Left ventricle myocardium inferior (tissue), 1 donor: ENCODE data around the gene CSDE1. TPM values are rescaled to one million over a fixed set of nuclear protein-coding genes. Genes with fewer than 3 reads are reported as not detected.

Experiments
- DNase-seq: peaks from one replicate; pipeline ENCODE4 v3.0.0-alpha.2; 2020
- H3K27ac ChIP-seq: fragments of 200-600 bp; replicated peaks from 2 replicates; pipeline ENCODE4 v1.8.0; 2021
- H3K27me3 ChIP-seq: fragments of 200-600 bp; 2 replicates; pipeline ENCODE4 v1.8.0; 2021; ENCODE audit warnings: low read depth
- H3K36me3 ChIP-seq: fragments of 200-600 bp; 2 replicates; pipeline ENCODE4 v1.8.0; 2021
- H3K4me1 ChIP-seq: fragments of 200-600 bp; 2 replicates; pipeline ENCODE4 v1.8.0; 2021
- H3K4me3 ChIP-seq: fragments of 200-600 bp; 2 replicates; pipeline ENCODE4 v1.8.0; 2021; ENCODE audit warnings: mild to moderate bottlenecking, moderate library complexity
- H3K9me3 ChIP-seq: fragments of 200-600 bp; replicated peaks from 2 replicates; pipeline ENCODE4 v1.8.0; 2021
- CTCF ChIP-seq: fragments of 200-600 bp; IDR thresholded peaks from 2 replicates; pipeline ENCODE4 v1.8.0; 2021; ENCODE audit warnings: antibody characterized with exemption, mild to moderate bottlenecking, borderline replicate concordance
- intact Hi-C: fragments of 100-400 bp; cut with micrococcal nuclease; formaldehyde crosslinking; loops from one replicate; pipeline ENCODE4 v1.11.0; 2022
- total RNA-seq: library from RNA; stranded (reverse); fragmentation: NEBNext Ultra II Directional; extraction: Animal tissue kit (Norgen Biotek cat#: 25700); gene quantifications from one replicate; pipeline ENCODE4 v1.2.1, GENCODE V29; 2021
- donor health status: DM: no; HTN: yes; CAD: no; lungs with severe emphysema.

Gene CSDE1
- total RNA-seq, 1 donor from 2014 or later: 910 TPM

GRCh38 chr1:114728553-114728952 lies 29.2 kb downstream of the CSDE1 start:
- H3K36me3 ChIP-seq: peaks cover 99% of the 10 kb centered on the region
- no peak for DNase-seq

GRCh38 chr1:114725230-114725629 lies 32.6 kb downstream of the CSDE1 start:
- intact Hi-C loops: no loop called here
- H3K4me3 ChIP-seq: no peak overlapping the region
- peaks cover 100% of the 10 kb centered on the region for H3K36me3 ChIP-seq
- no peak for TF ChIP-seq CTCF
- no peaks in the 10 kb centered on the region for H3K27me3 ChIP-seq
- no peak overlapping the region for H3K27ac ChIP-seq
- H3K9me3 ChIP-seq: no peaks in the 10 kb centered on the region
- no peak for DNase-seq
- H3K4me1 ChIP-seq: peaks cover 42% of the 10 kb centered on the region

More at GRCh38 chr1:114728553-114728952, 29.2 kb downstream of the CSDE1 start:
- H3K9me3 ChIP-seq: no peaks in the 10 kb centered on the region
- peaks cover 45% of the 10 kb centered on the region for H3K4me1 ChIP-seq
- no peaks in the 10 kb centered on the region for H3K27me3 ChIP-seq
- no peak for TF ChIP-seq CTCF
- no peak overlapping the region for H3K27ac ChIP-seq
- no peak overlapping the region for H3K4me3 ChIP-seq
- intact Hi-C loops: no loop called here

GRCh38 chr1:114723915-114724314 lies 33.9 kb downstream of the CSDE1 start:
- Histone ChIP-seq H3K9me3 (no peaks in the 10 kb centered on the region), H3K4me1 (peaks cover 33% of the 10 kb centered on the region), H3K36me3 (peaks cover 100% of the 10 kb centered on the region), H3K27me3 (no peaks in the 10 kb centered on the region), H3K4me3 (no peak overlapping the region), H3K27ac (peak overlapping the region; percentile 27)
- intact Hi-C loops: no loop called here
- DNase-seq: no peak
- TF ChIP-seq CTCF: no peak

GRCh38 chr1:114723457-114723856 lies 34.3 kb downstream of the CSDE1 start:
- no peak overlapping the region for H3K4me3 ChIP-seq
- peak overlapping the region; percentile 27 for H3K27ac ChIP-seq
- peaks cover 100% of the 10 kb centered on the region for H3K36me3 ChIP-seq
- no peaks in the 10 kb centered on the region for H3K9me3 ChIP-seq
- DNase-seq: no peak
- peaks cover 28% of the 10 kb centered on the region for H3K4me1 ChIP-seq
- TF ChIP-seq CTCF: no peak
- no peaks in the 10 kb centered on the region for H3K27me3 ChIP-seq
- intact Hi-C loops: no loop called here

GRCh38 chr1:114720492-114720891 lies 37.3 kb downstream of the CSDE1 start:
- Histone ChIP-seq H3K9me3 (no peaks in the 10 kb centered on the region), H3K4me3 (no peak overlapping the region), H3K27me3 (no peaks in the 10 kb centered on the region), H3K4me1 (peaks cover 39% of the 10 kb centered on the region), H3K36me3 (peaks cover 84% of the 10 kb centered on the region), H3K27ac (no peak overlapping the region)
- no peak for DNase-seq
- intact Hi-C loops: no loop called here
- TF ChIP-seq CTCF: no peak

- no peak overlapping the region for H3K27ac ChIP-seq
- H3K4me3 ChIP-seq: no peak overlapping the region
- H3K4me1 ChIP-seq: peaks cover 43% of the 10 kb centered on the region
- no peaks in the 10 kb centered on the region for H3K27me3 ChIP-seq
- H3K9me3 ChIP-seq: no peaks in the 10 kb centered on the region
- DNase-seq: no peak
- H3K36me3 ChIP-seq: peaks cover 74% of the 10 kb centered on the region
- no peak for TF ChIP-seq CTCF
- intact Hi-C loops: loop anchor here (5.0 kb wide), 1 partner anchor 38 kb away; the partner anchor contains the start of gene CSDE1
Observed at GRCh38 chr1:114719424-114719787, 38.4 kb downstream of the CSDE1 start.
